GM12878 (cell line): ENCODE data around the gene FALEC. TPM values are rescaled to one million over a fixed set of nuclear protein-coding genes. Genes with fewer than 3 reads are reported as not detected.

Experiments
- ATAC-seq: fragments of 200-7000 bp; cut with Tn5 transposase; 3 replicates; pipeline ENCODE4 v1.9.1; 2020; ENCODE audit warnings: mild to moderate bottlenecking, moderate library complexity
- BruUV-seq: library from RNA; stranded (reverse); fragments of 400-500 nt; replicated peaks from 2 replicates; lab custom pipeline; 2021; lab: Mats Ljungman, UMichigan
- CTCF ChIA-PET: fragments of 300-600 bp; sonication (Branson Sonifier 250); formaldehyde crosslinking; extraction: SDS; loops from one replicate; lab custom pipeline; 2021; ENCODE audit warnings: inconsistent platforms; lab: Yijun Ruan, JAX
- POLR2A ChIA-PET: fragments of 350-600 bp; formaldehyde crosslinking; extraction: SDS; loops from one replicate; lab custom pipeline; 2021; ENCODE audit warnings: inconsistent platforms; lab: Charles Lee
- RAD21 ChIA-PET: fragments of 300-600 bp; sonication (Branson Sonifier 250); formaldehyde crosslinking; loops from one replicate; lab custom pipeline; 2023; ENCODE audit warnings: antibody characterized with exemption; ENCODE audit not compliant: unreplicated experiment; lab: Charles Lee
- SMC1A ChIA-PET: fragments of 300-600 bp; sonication (Branson Sonifier 250); formaldehyde crosslinking; loops from one replicate; lab custom pipeline; 2023; ENCODE audit not compliant: unreplicated experiment, uncharacterized antibody; lab: Charles Lee
- DNase-seq: peaks from one replicate; pipeline ENCODE4 v3.0.0-alpha.2; 2011; ENCODE audit warnings: low read depth, low spot score
- FAIRE-seq: peaks from 3 replicates; lab custom pipeline; 2011; peaks lifted over from hg19 to GRCh38; lab: Jason Lieb, UNC
- H2AFZ ChIP-seq: 2 replicates; pipeline ENCODE4 v1.6.0; 2011; ENCODE audit warnings: low read depth, low read length, control low read depth; ENCODE audit not compliant: control insufficient read depth
- H3K27ac ChIP-seq: 2 replicates; pipeline ENCODE4 v1.5.1; 2011; ENCODE audit warnings: control low read depth; ENCODE audit not compliant: control insufficient read depth, insufficient read depth
- H3K27me3 ChIP-seq, 2 experiments: replicated peaks in 1 of 2; 2 replicates each; pipeline versions ENCODE4 v1.6.0 to v1.6.1; 2011; ENCODE audit warnings: low read length in 1 of 2; ENCODE audit not compliant: control insufficient read depth in 2 of 2, insufficient read depth in 2 of 2
- H3K36me3 ChIP-seq, 2 experiments: 2 replicates each; pipeline ENCODE4 v1.5.1; 2011; ENCODE audit warnings: low read length in 1 of 2; ENCODE audit not compliant: control insufficient read depth in 2 of 2, insufficient read depth in 2 of 2
- H3K4me1 ChIP-seq: 2 replicates; pipeline ENCODE4 v1.6.1; 2011; ENCODE audit warnings: mild to moderate bottlenecking, low read length, moderate library complexity, mixed read lengths; ENCODE audit not compliant: control insufficient read depth, insufficient read depth
- H3K4me2 ChIP-seq: 2 replicates; pipeline ENCODE4 v1.6.0; 2011; ENCODE audit warnings: control low read depth; ENCODE audit not compliant: control insufficient read depth, insufficient read depth
- H3K4me3 ChIP-seq: fragments of 200-600 bp; sonication (generic); 2 replicates; pipeline ENCODE4 v1.5.1; 2016
- H3K79me2 ChIP-seq: 2 replicates; pipeline ENCODE4 v1.6.0; 2011; ENCODE audit warnings: low read length; ENCODE audit not compliant: control insufficient read depth, insufficient read depth
- H3K9ac ChIP-seq: 2 replicates; pipeline ENCODE4 v1.8.0; 2011; ENCODE audit warnings: low read length, control low read depth, mixed read lengths; ENCODE audit not compliant: control insufficient read depth, insufficient read depth
- H3K9me3 ChIP-seq: replicated peaks from 3 replicates; pipeline ENCODE4 v1.5.1; 2011; ENCODE audit warnings: mild to moderate bottlenecking, low read length; ENCODE audit not compliant: control insufficient read depth, insufficient read depth
- H4K20me1 ChIP-seq: 2 replicates; pipeline ENCODE4 v1.6.0; 2011; ENCODE audit not compliant: control insufficient read depth, insufficient read depth
- ASH2L ChIP-seq: fragments of 300-600, 200-600 bp; sonication (generic); IDR thresholded peaks from 2 replicates; pipeline ENCODE4 v1.6.1; 2017; ENCODE audit warnings: low read depth, mild to moderate bottlenecking, borderline replicate concordance
- CEBPZ ChIP-seq: fragments of 150-350 bp; IDR thresholded peaks from 2 replicates; pipeline ENCODE4 v1.6.1; 2016; ENCODE audit warnings: low read depth, low read length
- CHD2 ChIP-seq: IDR thresholded peaks from 2 replicates; pipeline ENCODE4 v1.6.1; 2011; ENCODE audit warnings: low read depth, low read length, improper control_type of control experiment, borderline replicate concordance
- EED ChIP-seq: sonication (generic); IDR thresholded peaks from 2 replicates; pipeline ENCODE4 v1.6.1; 2016; ENCODE audit warnings: antibody characterized with exemption, low read depth
- IKZF1 ChIP-seq: fragments of 450-650 bp; conservative IDR thresholded peaks from 2 replicates; pipeline ENCODE4 v1.6.1; 2017; ENCODE audit warnings: antibody characterized with exemption, mild to moderate bottlenecking
- IKZF2 ChIP-seq, 2 experiments: fragments of 450-650 bp; IDR thresholded peaks; 2 replicates each; pipeline ENCODE4 v1.6.1; 2017; ENCODE audit warnings: mild to moderate bottlenecking in 2 of 2, moderate library complexity in 2 of 2
- IRF4 ChIP-seq: IDR thresholded peaks from 2 replicates; pipeline ENCODE4 v1.6.1; 2011; ENCODE audit warnings: low read depth, low read length
- KAT2A ChIP-seq: conservative IDR thresholded peaks from 2 replicates; pipeline ENCODE4 v1.6.1; 2011; ENCODE audit warnings: low read depth, low read length; ENCODE audit not compliant: control insufficient read depth
- KLF5 ChIP-seq: fragments of 450-650 bp; IDR thresholded peaks from 2 replicates; pipeline ENCODE4 v1.6.1; 2014; ENCODE audit warnings: mild to moderate bottlenecking; ENCODE audit not compliant: partially characterized antibody
- MTA2 ChIP-seq: fragments of 450-650 bp; IDR thresholded peaks from 2 replicates; pipeline ENCODE4 v1.6.1; 2016; ENCODE audit warnings: low read depth, mild to moderate bottlenecking, moderate library complexity
- NRF1 ChIP-seq: conservative IDR thresholded peaks from 2 replicates; pipeline ENCODE4 v1.6.1; 2011; ENCODE audit warnings: mild to moderate bottlenecking, low read depth, low read length, improper control_type of control experiment
- RCOR1 ChIP-seq: conservative IDR thresholded peaks from 2 replicates; pipeline ENCODE4 v1.6.1; 2012; ENCODE audit warnings: low read depth, low read length, improper control_type of control experiment
- SIX5 ChIP-seq: IDR thresholded peaks from 2 replicates; pipeline ENCODE4 v1.6.1; 2011; ENCODE audit warnings: mild to moderate bottlenecking, low read depth, low read length, moderate library complexity; ENCODE audit not compliant: severe bottlenecking
- SUZ12 ChIP-seq: fragments of 200-600 bp; sonication (generic); IDR thresholded peaks from one replicate; pipeline ENCODE4 v1.6.1; 2018; ENCODE audit warnings: antibody characterized with exemption, mild to moderate bottlenecking; ENCODE audit not compliant: unreplicated experiment
- USF2 ChIP-seq: IDR thresholded peaks from 2 replicates; pipeline ENCODE4 v1.6.1; 2011; ENCODE audit warnings: low read depth, low read length, improper control_type of control experiment, borderline replicate concordance
- YY1 ChIP-seq: IDR thresholded peaks from 2 replicates; pipeline ENCODE4 v1.6.1; 2011; ENCODE audit warnings: low read depth, mild to moderate bottlenecking, low read length
- ZBED1 ChIP-seq: IDR thresholded peaks from 2 replicates; pipeline ENCODE4 v1.6.1; 2016; ENCODE audit warnings: borderline replicate concordance
- ZBTB33 ChIP-seq: fragments of 450-650 bp; IDR thresholded peaks from 2 replicates; pipeline ENCODE4 v1.6.1; 2017; ENCODE audit warnings: mild to moderate bottlenecking
- ZNF384 ChIP-seq: IDR thresholded peaks from 2 replicates; pipeline ENCODE4 v1.6.1; 2012; ENCODE audit warnings: low read depth, mild to moderate bottlenecking, low read length, improper control_type of control experiment, borderline replicate concordance
- WGBS: methylation state at CpG from one replicate; pipeline ENCODE4 v1.1.6; 2016; ENCODE audit warnings: low lambda C conversion rate; ENCODE audit not compliant: insufficient replicate concordance, insufficient coverage; ENCODE audit errors: missing lambda C conversion rate; 5-methylcytosine and 5-hydroxymethylcytosine counted together
- in situ Hi-C: fragments of 300-500 bp; cut with MboI; formaldehyde crosslinking; loops from 9 replicates; pipeline ENCODE4 v1.14.3; 2018; ENCODE audit warnings: mixed read lengths
- intact Hi-C: fragments of 100-400 bp; cut with micrococcal nuclease; formaldehyde crosslinking; loops from one replicate; pipeline ENCODE4 v1.14.2; 2022; ENCODE audit not compliant: unreplicated experiment
- polyA plus RNA-seq, 11 experiments: library from polyadenylated mRNA; depleted of rRNA in 4 of 11; unstranded in 6 of 11; stranded (reverse) in 5 of 11; fragments of >200 nt; fragmentation: Nextera tagmentation in 4 of 11; fragmentation: Illumina TruSeq in 1 of 11; extraction: Ambion mirVana in 4 of 11; extraction: Trizol in 1 of 11; gene quantifications; 1 replicate in 1 of 11; 2 replicates in 10 of 11; pipeline versions ENCODE4 v1.2.1 to v1.2.3, GENCODE V29; 2011 to 2016; ENCODE audit warnings: inconsistent platforms in 2 of 11, missing spikeins in 2 of 11, low read depth in 1 of 11
- total RNA-seq, 4 experiments: library from RNA; depleted of rRNA in 3 of 4; stranded (reverse); fragments of >200 nt in 3 of 4; fragmentation: Illumina TruSeq in 1 of 4; extraction: Trizol in 1 of 4; gene quantifications; 2 replicates each; pipeline versions ENCODE4 v1.2.1 to v1.2.3, GENCODE V29; 2013 to 2021

The FALEC gene
- total and polyA plus RNA-seq, 10 of the 15 experiments (the other 5 are each of a cell fraction or from before 2014, with no cell fraction given) = 0.21 to 0.71 (median 0.32) TPM; not detected in 3

- H3K27me3 ChIP-seq = no peaks in the 10 kb centered on the region
- no peak overlapping the region for H2AFZ ChIP-seq
- BruUV-seq = no TSS peak
- H4K20me1 ChIP-seq = no peaks in the 10 kb centered on the region
- WGBS = 0% methylated on average over 3 of the region's 3 CpGs
- FAIRE-seq (peak; percentile 93), DNase-seq (peak; percentile 96), ATAC-seq (peak; percentile 49)
- peak overlapping the region; percentile 96 for H3K4me2 ChIP-seq
- no peaks in the 10 kb centered on the region for H3K9me3 ChIP-seq
- ChIA-PET CTCF (interaction anchor here (0.8 to 13.7 kb wide), 7 partner anchors 9 to 428 kb away, joined by 3 to 390 read pairs (median 4); partner anchors contain the start of genes ENSA and MCL1), SMC1A (interaction anchor here (1.0 to 12.5 kb wide), 9 partner anchors 8 to 439 kb away, joined by 3 to 388 read pairs (median 4); partner anchors contain the start of genes CTSS, ENSA, GOLPH3L and MCL1), RAD21 (interaction anchor here (0.7 to 12.1 kb wide), 10 partner anchors 9 to 429 kb away, joined by 3 to 387 read pairs (median 4); partner anchors contain the start of genes ENSA and MCL1), POLR2A (interaction anchor here (1.3 to 11.4 kb wide), 7 partner anchors 9 to 129 kb away, joined by 3 to 324 read pairs (median 8); partner anchors contain the start of genes ENSA, GOLPH3L and MCL1)
- H3K4me1 ChIP-seq = peaks cover 66% of the 10 kb centered on the region
- H3K9ac ChIP-seq = peak overlapping the region; percentile 77; the same call in 1 of the 2 replicates
- H3K79me2 ChIP-seq = peaks cover 65% of the 10 kb centered on the region
- in situ Hi-C loops = loop anchor here (5.0 kb wide), 1 partner anchor 45 kb away; no protein-coding TSS in a partner anchor
- H3K4me3 ChIP-seq = peak overlapping the region; percentile 49
- peaks cover 0 to 2% of the 10 kb centered on the region in 2 experiments; a peak in 1 of 4 replicates for H3K36me3 ChIP-seq
- intact Hi-C loops = no loop called here
- H3K27ac ChIP-seq = peak overlapping the region; percentile 98
- no peak for TF ChIP-seq NRF1
- TF ChIP-seq KAT2A = no peak
- peak; percentile 78 for TF ChIP-seq MTA2
- no peak for TF ChIP-seq RCOR1
- peak; percentile 86; the same call in 1 of the 2 replicates for TF ChIP-seq IKZF1
- no peak for TF ChIP-seq USF2
- TF ChIP-seq EED = peak; percentile 74
- no peak; the same call in 1 of the 2 replicates for TF ChIP-seq CHD2
- TF ChIP-seq SIX5 = no peak
- no peak for TF ChIP-seq ZBTB33
- peak; percentile 59; the same call in 1 of the 2 replicates for TF ChIP-seq ZBED1
- TF ChIP-seq YY1 = peak; percentile 77
- TF ChIP-seq SUZ12 = no peak
- TF ChIP-seq IKZF2 (IDR thresholded peaks at IDR 0.05) = peak; percentile 92 to 94; a peak in 2 of 4 replicates
- peak; percentile 77 for TF ChIP-seq IRF4
- TF ChIP-seq CEBPZ = no peak
- TF ChIP-seq KLF5 = peak; percentile 89
- peak; percentile 90 for TF ChIP-seq ZNF384
- TF ChIP-seq ASH2L = no peak
These were observed 51.8 kb downstream of the FALEC start for GRCh38 chr1:150567341-150567716.
